Activated CD8-positive, alpha-beta T cell treated with anti-CD3 and anti-CD28 coated beads for 36 hours (primary cell): ENCODE measurements around the gene LRMDA. TPM values are rescaled to one million over a fixed set of nuclear protein-coding genes. Genes with fewer than 3 reads are reported as not detected.

ENCODE experiments used
- ATAC-seq: fragments of 200-7000 bp; cut with Tn5 transposase; one replicate; pipeline ENCODE4 v1.10.0; 2021; ENCODE audit warnings: mild to moderate bottlenecking, moderate library complexity
- CTCF ChIA-PET: fragments of 350-600 bp; sonication (Branson Sonifier 250); formaldehyde crosslinking; loops from one replicate; lab custom pipeline; 2021; ENCODE audit warnings: antibody characterized with exemption; lab: Charles Lee
- POLR2A ChIA-PET: fragments of 350-600 bp; sonication (Branson Sonifier 250); formaldehyde crosslinking; loops from one replicate; lab custom pipeline; 2021; ENCODE audit warnings: antibody characterized with exemption; lab: Charles Lee
- DNase-seq: peaks from one replicate; pipeline ENCODE4 v3.0.0-alpha.2; 2020
- H3K27ac Mint-ChIP-seq: one replicate; pipeline ENCODE4 v1.8.0; 2021; ENCODE audit warnings: mild to moderate bottlenecking, mixed read lengths
- H3K27me3 Mint-ChIP-seq: one replicate; pipeline ENCODE4 v1.8.0; 2021; ENCODE audit warnings: mixed read lengths
- H3K36me3 Mint-ChIP-seq: one replicate; pipeline ENCODE4 v1.8.0; 2021; ENCODE audit warnings: low read depth, mixed read lengths
- H3K4me1 Mint-ChIP-seq: one replicate; pipeline ENCODE4 v1.8.0; 2021; ENCODE audit warnings: low read depth, mixed read lengths
- H3K4me3 Mint-ChIP-seq: one replicate; pipeline ENCODE4 v1.8.0; 2021; ENCODE audit warnings: mild to moderate bottlenecking, moderate library complexity, mixed read lengths
- H3K9me3 Mint-ChIP-seq: one replicate; pipeline ENCODE4 v1.8.0; 2021; ENCODE audit warnings: mixed read lengths
- CTCF ChIP-seq: fragments of 200-600 bp; IDR thresholded peaks from one replicate; pipeline ENCODE4 v1.8.0; 2022; ENCODE audit warnings: antibody characterized with exemption, mild to moderate bottlenecking
- intact Hi-C: fragments of 100-400 bp; cut with micrococcal nuclease; formaldehyde crosslinking; loops from one replicate; pipeline ENCODE4 v1.10.0; 2022
- total RNA-seq, 2 experiments: library from RNA; stranded (reverse); gene quantifications; one replicate each; pipeline ENCODE4 v1.2.3, GENCODE V29; 2021

The LRMDA gene
- total RNA-seq, 2 experiments from 2014 or later, result not detected

GRCh38 chr10:75865413-75866299 lies 434.2 kb downstream of the LRMDA start:
- no peak for ATAC-seq
- no peak for DNase-seq
- no peak for TF ChIP-seq CTCF
- H3K36me3 Mint-ChIP-seq, result no peaks in the 10 kb centered on the region
- no peak overlapping the region for H3K27ac Mint-ChIP-seq
- H3K9me3 Mint-ChIP-seq, result no peaks in the 10 kb centered on the region
- H3K27me3 Mint-ChIP-seq, result no peaks in the 10 kb centered on the region
- CTCF ChIA-PET, result no interaction called here
- H3K4me3 Mint-ChIP-seq, result no peak overlapping the region
- POLR2A ChIA-PET, result interaction anchor here (0.7 kb wide), 1 partner anchor 1738 kb away, joined by 3 read pairs; no protein-coding TSS in a partner anchor
- no peaks in the 10 kb centered on the region for H3K4me1 Mint-ChIP-seq
- intact Hi-C loops, result no loop called here

- Mint-ChIP-seq H3K27me3 (no peaks in the 10 kb centered on the region), H3K4me3 (no peak overlapping the region), H3K36me3 (no peaks in the 10 kb centered on the region), H3K27ac (no peak overlapping the region), H3K4me1 (no peaks in the 10 kb centered on the region), H3K9me3 (no peaks in the 10 kb centered on the region)
- DNase-seq (no peak), ATAC-seq (no peak)
- ChIA-PET POLR2A (no interaction called here), CTCF (no interaction called here)
- no peak for TF ChIP-seq CTCF
- intact Hi-C loops, result no loop called here
Measured at GRCh38 chr10:75866300-75866625, 434.8 kb downstream of the LRMDA start.

- ChIA-PET POLR2A (no interaction called here), CTCF (no interaction called here)
- Mint-ChIP-seq H3K9me3 (no peaks in the 10 kb centered on the region), H3K27me3 (no peaks in the 10 kb centered on the region), H3K4me1 (no peaks in the 10 kb centered on the region), H3K4me3 (no peak overlapping the region), H3K27ac (no peak overlapping the region), H3K36me3 (no peaks in the 10 kb centered on the region)
- no peak for TF ChIP-seq CTCF
- intact Hi-C loops, result no loop called here
- DNase-seq (no peak), ATAC-seq (no peak)
Measured at GRCh38 chr10:75866731-75867130, 435.3 kb downstream of the LRMDA start.

GRCh38 chr10:75868574-75868973 lies 437.1 kb downstream of the LRMDA start:
- no peak overlapping the region for H3K27ac Mint-ChIP-seq
- TF ChIP-seq CTCF, result no peak
- no peak for DNase-seq
- CTCF ChIA-PET, result no interaction called here
- H3K4me3 Mint-ChIP-seq, result no peak overlapping the region
- H3K36me3 Mint-ChIP-seq, result no peaks in the 10 kb centered on the region
- POLR2A ChIA-PET, result interaction anchor here (0.6 kb wide), 1 partner anchor 1068 kb away, joined by 3 read pairs; no protein-coding TSS in a partner anchor
- intact Hi-C loops, result no loop called here
- no peaks in the 10 kb centered on the region for H3K27me3 Mint-ChIP-seq
- H3K9me3 Mint-ChIP-seq, result no peaks in the 10 kb centered on the region
- H3K4me1 Mint-ChIP-seq, result no peaks in the 10 kb centered on the region
- no peak for ATAC-seq

GRCh38 chr10:75870039-75870645 lies 438.7 kb downstream of the LRMDA start:
- POLR2A ChIA-PET, result no interaction called here
- no peak for TF ChIP-seq CTCF

More at GRCh38 chr10:75870039-75870645, 438.7 kb downstream of the LRMDA start:
- Mint-ChIP-seq H3K36me3 (no peaks in the 10 kb centered on the region), H3K27ac (no peak overlapping the region), H3K4me1 (no peaks in the 10 kb centered on the region), H3K9me3 (no peaks in the 10 kb centered on the region), H3K4me3 (no peak overlapping the region), H3K27me3 (no peaks in the 10 kb centered on the region)
- intact Hi-C loops, result no loop called here
- CTCF ChIA-PET, result no interaction called here
- DNase-seq, result no peak
- no peak for ATAC-seq
